ENCODE data around the gene AFF3. TPM values are rescaled to one million over a fixed set of nuclear protein-coding genes. Genes with fewer than 3 reads are reported as not detected.
"Not testable (repeated sequence)": the region's sequence is repeated elsewhere in the genome, so short reads cannot be mapped to it uniquely, and the experiment has no call there.

Gene AFF3
- polyA plus RNA-seq, 3 donors = 16.2 to 22.8 (median 18.5) TPM

GRCh38 chr2:100107906-100108647 is 34.3 kb downstream of the AFF3 start:
- DNase-seq (ENCODE audit: low read depth in 3 of 3, low spot score in 2 of 3) = no peak

- no peak for DNase-seq (ENCODE audit: low read depth in 3 of 3, low spot score in 2 of 3)
Measured at GRCh38 chr2:100107440-100107839, 35.0 kb downstream of the AFF3 start.

- DNase-seq (ENCODE audit: low read depth in 3 of 3, low spot score in 2 of 3) = no peak
Measured at GRCh38 chr2:100106460-100106859, 35.9 kb downstream of the AFF3 start.

DNA sequence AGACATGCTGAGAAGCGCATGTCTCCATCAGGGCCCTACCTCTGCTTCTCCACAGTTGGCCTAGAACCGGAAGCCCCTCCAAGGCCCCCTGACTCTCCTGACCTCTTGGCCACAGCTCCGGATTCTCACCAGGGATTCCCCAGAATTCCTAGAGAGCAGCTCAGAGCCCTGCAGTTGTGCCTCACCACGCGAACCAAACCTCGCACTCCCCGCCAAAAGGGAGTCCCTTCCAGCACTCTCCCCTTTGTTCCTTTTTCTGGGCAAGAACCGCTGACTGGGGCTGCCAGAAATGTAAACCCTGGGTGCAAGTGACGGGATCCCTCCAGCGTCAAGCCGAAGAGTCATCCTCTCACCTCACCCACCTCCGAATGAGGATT is 36.7 kb downstream of the AFF3 start:
- DNase-seq (ENCODE audit: low read depth in 3 of 3, low spot score in 2 of 3) = no peak

DNA sequence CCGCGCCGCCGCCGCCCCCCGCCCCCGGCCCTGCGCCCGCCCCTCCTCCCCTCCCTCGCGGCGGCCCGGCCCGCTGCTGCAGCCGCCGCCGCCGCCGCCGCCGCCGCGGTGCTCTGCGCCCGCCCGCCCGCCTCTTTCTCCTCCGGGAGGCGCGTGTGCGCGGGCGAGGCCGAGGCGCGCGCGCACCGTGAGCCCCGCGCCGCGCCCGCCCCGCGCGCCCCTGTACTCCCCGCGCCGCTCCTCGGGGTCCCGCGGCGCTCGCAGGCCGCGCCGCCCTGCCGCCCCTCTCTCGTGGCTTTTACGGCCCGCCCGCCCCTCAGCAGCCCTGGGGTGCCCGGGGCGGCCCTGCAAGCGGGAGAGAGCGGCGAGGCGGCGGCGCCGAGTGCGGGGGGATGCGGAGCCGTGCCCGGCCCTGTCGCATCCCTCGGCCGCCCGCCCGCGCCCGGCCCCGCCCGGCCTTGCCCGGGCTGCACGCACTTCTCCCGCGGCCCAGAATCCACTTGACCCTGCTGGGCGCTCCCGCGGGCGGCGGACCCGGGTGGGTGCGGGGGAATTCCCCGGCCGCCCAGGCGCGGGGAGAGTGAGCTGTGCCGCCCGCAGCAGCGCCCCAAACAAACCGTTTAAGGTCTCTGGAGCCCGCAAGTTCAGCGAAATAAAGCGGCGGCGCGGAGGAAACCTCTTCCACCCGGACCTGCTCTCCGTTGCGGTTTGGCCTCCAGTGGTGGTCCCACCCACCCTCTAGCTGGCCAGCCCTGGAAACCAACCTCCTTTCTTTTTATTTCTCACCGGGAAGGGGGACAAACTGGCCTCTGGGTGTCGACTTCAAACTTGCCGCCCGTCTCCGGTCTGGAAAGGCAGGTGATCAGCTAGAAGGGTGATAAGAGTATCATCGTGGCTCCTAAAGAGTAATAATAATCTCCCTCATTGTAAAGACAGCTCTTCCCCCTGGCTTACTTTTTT is 37.4 kb downstream of the AFF3 start:
- no peak for DNase-seq (ENCODE audit: low read depth in 3 of 3, low spot score in 2 of 3)

GRCh38 chr2:100104265-100104664 is 38.1 kb downstream of the AFF3 start:
- not testable (repeated sequence) for DNase-seq (ENCODE audit: low read depth in 3 of 3, low spot score in 2 of 3)

- not testable (repeated sequence) for DNase-seq (ENCODE audit: low read depth in 3 of 3, low spot score in 2 of 3)
Measured at GRCh38 chr2:100103527-100104252, 38.7 kb downstream of the AFF3 start.

GRCh38 chr2:100102466-100103180 is 39.8 kb downstream of the AFF3 start:
- not testable (repeated sequence) for DNase-seq (ENCODE audit: low read depth in 3 of 3, low spot score in 2 of 3)

DNA sequence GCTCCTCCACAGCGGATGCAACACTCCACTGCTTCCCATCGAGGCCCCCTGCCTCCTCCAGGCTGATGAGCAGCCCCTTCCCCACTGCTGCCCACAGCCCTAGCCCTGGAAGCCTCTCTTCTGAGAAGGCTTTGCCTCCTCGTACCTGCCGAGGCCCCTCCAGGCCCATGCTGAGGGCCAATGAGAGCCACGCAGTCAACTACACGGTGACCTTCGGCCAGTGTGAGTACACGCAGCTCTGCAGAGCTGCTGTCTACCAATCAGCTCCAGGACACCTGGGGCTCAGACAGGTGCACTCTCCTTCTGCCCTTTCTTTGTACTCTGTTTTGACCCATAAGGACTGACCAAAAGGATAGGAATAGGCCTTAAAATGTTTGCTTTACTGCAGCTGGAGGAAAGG is 43.5 kb downstream of the AFF3 start:
- DNase-seq (ENCODE audit: low read depth in 3 of 3, low spot score in 2 of 3) = not testable (repeated sequence)

- not testable (repeated sequence) for DNase-seq (ENCODE audit: low read depth in 3 of 3, low spot score in 2 of 3)
Measured at GRCh38 chr2:100097611-100098294, 44.6 kb downstream of the AFF3 start.

GRCh38 chr2:100095845-100096244 is 46.5 kb downstream of the AFF3 start:
- DNase-seq (ENCODE audit: low read depth in 3 of 3, low spot score in 2 of 3) = not testable (repeated sequence)

- not testable (repeated sequence) for DNase-seq (ENCODE audit: low read depth in 3 of 3, low spot score in 2 of 3)
Measured at GRCh38 chr2:100091807-100092206, 50.6 kb downstream of the AFF3 start.

DNA sequence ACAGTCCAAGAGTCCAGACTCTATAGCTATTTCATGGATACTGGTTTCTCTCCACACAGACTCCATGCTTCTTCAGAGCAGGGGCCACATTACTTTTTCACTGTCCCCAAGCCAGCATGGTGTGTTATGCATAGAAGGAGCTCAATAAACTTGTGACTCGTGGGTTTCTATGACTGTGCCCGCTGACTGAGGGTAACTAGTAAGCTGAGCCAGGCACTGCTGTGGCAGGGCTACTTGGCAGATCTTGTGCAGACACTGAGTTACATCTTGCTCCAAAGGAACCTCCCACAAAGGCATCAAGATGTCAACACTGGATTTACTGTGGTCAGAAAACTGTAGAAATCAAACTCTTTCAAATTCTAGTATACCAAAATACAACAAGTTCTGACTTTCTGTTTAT is 56.6 kb downstream of the AFF3 start:
- DNase-seq (ENCODE audit: low read depth in 3 of 3, low spot score in 2 of 3) = not testable (repeated sequence)

DNA sequence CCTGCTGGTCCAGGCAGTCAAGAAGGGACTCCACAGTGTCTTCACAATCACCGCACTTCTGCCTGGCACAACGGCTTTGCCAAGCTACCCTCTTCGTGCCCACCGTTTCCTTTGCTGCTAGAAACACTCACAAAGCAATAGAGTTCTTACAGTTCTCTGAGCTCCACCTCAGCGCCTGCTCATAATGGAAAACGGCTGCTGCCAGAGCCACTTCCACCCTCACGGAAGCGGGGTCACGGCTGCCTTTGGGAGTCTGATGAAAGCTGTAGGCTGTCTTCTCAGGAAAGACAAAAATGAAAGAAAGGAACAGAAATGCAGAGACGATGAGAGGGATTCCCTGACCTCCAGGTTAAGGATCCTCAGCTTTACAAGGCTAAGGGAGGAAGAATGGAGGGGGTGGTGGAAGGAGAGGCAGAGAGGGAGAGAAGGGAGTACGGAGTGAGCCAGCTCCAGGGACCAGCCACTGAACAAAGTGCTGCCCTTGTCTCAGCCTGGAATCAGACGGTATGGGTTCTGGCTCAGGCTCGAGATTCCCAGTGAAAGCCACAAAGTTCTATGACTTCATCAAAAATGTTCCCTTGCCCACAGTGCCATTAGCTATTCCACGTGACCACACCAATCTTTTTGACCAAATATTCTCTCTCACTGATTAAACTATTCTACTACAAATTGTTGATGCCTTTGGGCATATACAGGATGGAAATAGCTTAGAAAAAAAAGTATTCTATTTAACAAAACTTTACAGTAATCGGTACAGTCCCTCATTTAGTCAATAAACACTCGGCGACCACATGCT is 58.8 kb downstream of the AFF3 start:
- not testable (repeated sequence) for DNase-seq (ENCODE audit: low read depth in 3 of 3, low spot score in 2 of 3)

DNA sequence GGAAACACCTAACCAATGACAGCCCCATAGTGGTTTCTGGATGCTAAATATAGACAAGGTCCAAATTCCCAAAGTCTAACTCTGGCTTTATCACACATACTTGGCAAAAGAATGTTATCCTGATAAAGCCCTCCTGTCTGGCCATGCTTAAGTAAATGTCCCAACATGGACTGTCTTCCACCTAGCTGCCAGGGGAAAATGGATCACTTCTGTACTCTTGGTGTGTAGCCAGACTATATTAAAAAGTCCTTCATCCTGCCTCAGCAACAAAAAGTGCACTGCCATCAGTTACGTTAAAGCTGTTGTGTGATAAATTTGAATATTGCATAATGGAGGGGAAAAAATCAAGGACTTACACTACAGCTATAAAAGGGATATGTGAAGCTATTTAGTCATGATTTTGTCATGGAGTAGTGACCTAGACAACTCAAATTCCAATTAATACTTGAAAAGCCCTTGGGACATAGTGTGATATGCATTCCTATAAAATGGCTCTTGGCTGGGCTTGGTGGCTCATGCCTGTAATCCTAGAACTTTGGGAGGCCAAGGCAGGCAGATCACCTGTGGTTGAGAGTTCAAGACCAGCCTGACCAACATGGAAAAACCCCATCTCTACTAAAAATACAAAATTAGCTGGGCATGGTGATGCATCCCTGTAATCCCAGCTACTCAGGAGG is 60.0 kb downstream of the AFF3 start:
- DNase-seq (ENCODE audit: low read depth in 3 of 3, low spot score in 2 of 3) = not testable (repeated sequence)

GRCh38 chr2:100077935-100078334 is 64.5 kb downstream of the AFF3 start:
- DNase-seq (ENCODE audit: low read depth in 3 of 3, low spot score in 2 of 3) = no peak

DNA sequence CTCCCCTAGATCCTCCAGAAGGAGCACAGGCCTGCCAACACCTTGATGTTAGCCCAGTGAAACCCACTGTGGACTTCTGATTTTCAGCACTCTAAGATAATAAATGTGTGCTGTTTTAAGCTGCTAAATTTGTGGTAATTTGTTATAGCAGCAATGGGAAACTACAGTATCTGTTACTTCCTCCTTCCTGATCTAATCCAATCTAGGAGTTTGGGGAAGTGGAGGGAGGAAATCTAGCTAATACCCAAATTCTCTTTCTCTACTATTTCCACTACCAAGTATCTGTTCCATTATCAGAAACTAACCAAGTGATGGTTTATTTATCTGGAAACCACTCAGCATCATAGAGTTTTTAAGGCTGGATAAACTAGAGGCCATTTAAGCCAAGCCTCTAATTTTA is 64.9 kb downstream of the AFF3 start:
- DNase-seq (ENCODE audit: low read depth in 3 of 3, low spot score in 2 of 3) = no peak

DNA sequence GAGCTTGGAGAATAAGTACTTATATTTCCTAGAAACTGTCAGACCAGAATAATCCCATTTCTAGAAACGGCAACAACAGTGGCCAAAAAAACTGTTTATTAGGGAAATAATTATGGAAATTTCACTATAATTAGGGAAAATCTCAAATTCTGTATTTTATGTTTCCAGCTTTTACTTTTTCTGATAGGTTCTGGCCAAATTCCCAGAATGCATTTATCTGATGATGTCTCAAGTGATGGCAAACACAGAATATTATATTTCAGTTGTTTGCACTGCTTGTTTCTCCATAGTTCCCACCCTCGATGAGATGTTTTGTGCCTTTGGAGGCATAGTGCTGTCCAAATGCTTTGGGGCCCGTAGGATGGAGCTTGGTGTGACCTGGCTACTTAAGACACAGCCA is 66.9 kb downstream of the AFF3 start:
- DNase-seq (ENCODE audit: low read depth in 3 of 3, low spot score in 2 of 3) = no peak

Data from right renal cortex interstitium (tissue), 3 donors.